PC-9 (cell line): ENCODE results near the gene HMMR.

Source experiments
- CTCF ChIP-seq: fragments of 200-600 bp; sonication (generic); conservative IDR thresholded peaks from 2 replicates; pipeline ENCODE4 v1.6.1; 2017; ENCODE audit warnings: mixed run types, antibody characterized with exemption, mild to moderate bottlenecking, moderate library complexity
- EZH2 ChIP-seq: fragments of 200-600 bp; sonication (generic); IDR thresholded peaks from 2 replicates; pipeline ENCODE4 v1.8.0; 2017; ENCODE audit warnings: antibody characterized with exemption, low read depth

GRCh38 chr5:163459819-163460561, 442 bp upstream of the HMMR start, which contains the start of gene NUDCD2:
- TF ChIP-seq CTCF, result no peak; the same call in 1 of the 2 replicates
- TF ChIP-seq EZH2, result no peak
